H1 (cell line): ENCODE measurements around the gene PRSS36. TPM values are rescaled to one million over a fixed set of nuclear protein-coding genes. Genes with fewer than 3 reads are reported as not detected.

Experiments
- CTCF ChIA-PET: fragments of 300-600 bp; sonication (Branson Sonifier 250); formaldehyde crosslinking; loops from one replicate; lab custom pipeline; 2021; ENCODE audit not compliant: partially characterized antibody; lab: Charles Lee
- POLR2A ChIA-PET: fragments of 300-600 bp; sonication (Branson Sonifier 250); formaldehyde crosslinking; loops from one replicate; lab custom pipeline; 2021; ENCODE audit warnings: inconsistent platforms; ENCODE audit not compliant: partially characterized antibody; lab: Charles Lee
- DNase-seq, 2 experiments: peaks; one replicate each; pipeline versions ENCODE4 v3.0.0 to v3.0.0-alpha.2; 2010 to 2022; ENCODE audit warnings: low spot score in 2 of 2, low read depth in 1 of 2, mixed read lengths in 1 of 2
- FAIRE-seq: peaks from 2 replicates; lab custom pipeline; 2011; peaks lifted over from hg19 to GRCh38; lab: Jason Lieb, UNC
- H2AFZ ChIP-seq: 2 replicates; pipeline ENCODE4 v1.8.1; 2012; ENCODE audit warnings: low read length, inconsistent platforms
- H2AK5ac ChIP-seq: 2 replicates; pipeline ENCODE4 v1.6.1; 2013; ENCODE audit warnings: low read depth, low read length
- H2BK120ac ChIP-seq: replicated peaks from 2 replicates; pipeline ENCODE3; 2013; ENCODE audit warnings: low read depth, low read length, inconsistent platforms
- H2BK12ac ChIP-seq: 2 replicates; pipeline ENCODE4 v1.6.1; 2013; ENCODE audit warnings: low read depth, low read length
- H2BK15ac ChIP-seq: 2 replicates; pipeline ENCODE4 v1.6.1; 2013; ENCODE audit warnings: low read length
- H2BK20ac ChIP-seq: 2 replicates; pipeline ENCODE4 v1.6.1; 2013; ENCODE audit warnings: low read length
- H2BK5ac ChIP-seq: 2 replicates; pipeline ENCODE4 v1.6.1; 2013; ENCODE audit warnings: low read depth, low read length
- H3K14ac ChIP-seq: 2 replicates; pipeline ENCODE4 v1.6.1; 2013; ENCODE audit warnings: inconsistent platforms; ENCODE audit not compliant: insufficient read length
- H3K18ac ChIP-seq: 2 replicates; pipeline ENCODE4 v1.6.1; 2013; ENCODE audit warnings: low read length; ENCODE audit errors: extremely low read depth
- H3K23ac ChIP-seq: 2 replicates; pipeline ENCODE4 v1.6.1; 2013; ENCODE audit warnings: inconsistent platforms; ENCODE audit not compliant: insufficient read length
- H3K23me2 ChIP-seq: 2 replicates; pipeline ENCODE4 v1.6.1; 2013; ENCODE audit warnings: low read depth, low read length
- H3K27ac ChIP-seq: 2 replicates; pipeline ENCODE4 v1.6.1; 2011; ENCODE audit warnings: low read depth, low read length, inconsistent platforms
- H3K27me3 ChIP-seq, 4 experiments: replicated peaks in 1 of 4; 1 replicate in 1 of 4; 2 replicates in 3 of 4; pipeline versions ENCODE4 v1.6.1 to v1.8.1; 2011 to 2013; ENCODE audit warnings: low read length in 3 of 4, mild to moderate bottlenecking in 3 of 4, inconsistent platforms in 2 of 4, mixed read lengths in 2 of 4, moderate library complexity in 1 of 4; ENCODE audit not compliant: control insufficient read depth in 3 of 4, insufficient read depth in 3 of 4; ENCODE audit errors: extremely low read depth in 1 of 4
- H3K36me3 ChIP-seq, 4 experiments: 2 replicates each; pipeline versions ENCODE4 v1.6.1 to v1.8.1; 2011 to 2013; ENCODE audit warnings: mild to moderate bottlenecking in 4 of 4, low read length in 3 of 4, moderate library complexity in 2 of 4, control low read depth in 1 of 4, inconsistent platforms in 1 of 4; ENCODE audit not compliant: insufficient read depth in 4 of 4, control insufficient read depth in 2 of 4
- H3K4ac ChIP-seq: replicated peaks from 2 replicates; pipeline ENCODE3; 2013; ENCODE audit warnings: low read length, low read depth, mixed read lengths, inconsistent platforms; ENCODE audit not compliant: insufficient read length
- H3K4me1 ChIP-seq, 4 experiments: replicated peaks in 1 of 4; 1 replicate in 1 of 4; 2 replicates in 3 of 4; pipeline versions ENCODE4 v1.6.1 to v1.8.1; 2011 to 2013; ENCODE audit warnings: low read length in 3 of 4, inconsistent platforms in 2 of 4, mixed read lengths in 1 of 4; ENCODE audit not compliant: insufficient read depth in 4 of 4, control insufficient read depth in 3 of 4
- H3K4me2 ChIP-seq, 2 experiments: 2 replicates each; pipeline versions ENCODE4 v1.6.1 to v1.8.1; 2011 to 2013; ENCODE audit warnings: low read depth in 2 of 2, low read length in 2 of 2, control low read depth in 1 of 2, inconsistent platforms in 1 of 2, mild to moderate bottlenecking in 1 of 2; ENCODE audit not compliant: insufficient read depth in 1 of 2
- H3K4me3 ChIP-seq, 4 experiments: fragments of 200-600, 300-600 bp in 1 of 4; sonication (generic), shearing (Covaris generic), sonication (Bioruptor Twin) in 1 of 4; 2 replicates each; pipeline versions ENCODE4 v1.5.1 to v1.8.1; 2011 to 2016; ENCODE audit warnings: low read length in 4 of 4, low read depth in 3 of 4, control low read depth in 2 of 4, inconsistent platforms in 2 of 4, mild to moderate bottlenecking in 2 of 4, mixed read lengths in 1 of 4, moderate library complexity in 1 of 4; ENCODE audit not compliant: insufficient read depth in 2 of 4; ENCODE audit errors: extremely low read depth in 1 of 4
- H3K56ac ChIP-seq: replicated peaks from 2 replicates; pipeline ENCODE3; 2013; ENCODE audit warnings: low read depth, mild to moderate bottlenecking, mixed read lengths, low read length, inconsistent platforms; ENCODE audit not compliant: insufficient read length
- H3K79me1 ChIP-seq: 2 replicates; pipeline ENCODE4 v1.6.1; 2013; ENCODE audit warnings: low read depth, low read length, control low read depth
- H3K79me2 ChIP-seq, 2 experiments: 2 replicates each; pipeline versions ENCODE4 v1.6.1 to v1.8.1; 2012 to 2013; ENCODE audit warnings: low read length in 2 of 2, mild to moderate bottlenecking in 2 of 2, inconsistent platforms in 1 of 2; ENCODE audit not compliant: insufficient read depth in 2 of 2, control insufficient read depth in 1 of 2
- H3K9ac ChIP-seq, 4 experiments: replicated peaks in 1 of 4; 1 replicate in 1 of 4; 2 replicates in 3 of 4; pipeline versions ENCODE4 v1.6.1 to v1.8.1; 2011 to 2013; ENCODE audit warnings: low read depth in 3 of 4, low read length in 3 of 4, control low read depth in 2 of 4, mild to moderate bottlenecking in 2 of 4, moderate library complexity in 2 of 4, inconsistent platforms in 1 of 4; ENCODE audit errors: extremely low read depth in 1 of 4
- H3K9me3 ChIP-seq, 2 experiments: 2 replicates each; pipeline versions ENCODE4 v1.6.1 to v1.8.1; 2012 to 2013; ENCODE audit warnings: mild to moderate bottlenecking in 2 of 2, moderate library complexity in 2 of 2, control low read depth in 1 of 2, inconsistent platforms in 1 of 2, low read depth in 1 of 2, low read length in 1 of 2, mixed read lengths in 1 of 2; ENCODE audit not compliant: insufficient read depth in 2 of 2
- H4K20me1 ChIP-seq, 2 experiments: replicated peaks in 1 of 2; 2 replicates each; pipeline versions ENCODE3 to v1.8.1; 2011 to 2013; ENCODE audit warnings: inconsistent platforms in 2 of 2, low read length in 2 of 2, mild to moderate bottlenecking in 1 of 2; ENCODE audit not compliant: insufficient read depth in 2 of 2, control insufficient read depth in 1 of 2
- H4K5ac ChIP-seq: 2 replicates; pipeline ENCODE4 v1.6.1; 2013; ENCODE audit warnings: low read length, low read depth, mixed read lengths, inconsistent platforms; ENCODE audit not compliant: insufficient read length
- H4K8ac ChIP-seq: 2 replicates; pipeline ENCODE4 v1.8.0; 2013; ENCODE audit warnings: mild to moderate bottlenecking, moderate library complexity, low read length, inconsistent platforms; ENCODE audit not compliant: insufficient read depth; ENCODE audit errors: extremely low read depth
- H4K91ac ChIP-seq: replicated peaks from 2 replicates; pipeline ENCODE3; 2013; ENCODE audit warnings: low read length, mixed read lengths, inconsistent platforms; ENCODE audit not compliant: insufficient read length
- BRCA1 ChIP-seq: IDR thresholded peaks from 2 replicates; pipeline ENCODE4 v1.6.1; 2012; ENCODE audit warnings: low read depth, low read length, improper control_type of control experiment
- EZH2 ChIP-seq: fragments of 200-600 bp; sonication (generic); IDR thresholded peaks from 2 replicates; pipeline ENCODE4 v1.7.1; 2012; ENCODE audit warnings: low read depth, mild to moderate bottlenecking, moderate library complexity, low read length, inconsistent platforms; ENCODE audit not compliant: severe bottlenecking
- FOSL1 ChIP-seq: IDR thresholded peaks from 2 replicates; pipeline ENCODE4 v1.6.1; 2011; ENCODE audit warnings: mild to moderate bottlenecking, low read depth, low read length, moderate library complexity; ENCODE audit not compliant: insufficient read depth
- KDM1A ChIP-seq: fragments of 200-600, 300-600 bp; sonication (generic); IDR thresholded peaks from 2 replicates; pipeline ENCODE4 v1.7.1; 2016; ENCODE audit warnings: mild to moderate bottlenecking, low read length, borderline replicate concordance
- KDM5A ChIP-seq: fragments of 200-600 bp; IDR thresholded peaks from 2 replicates; pipeline ENCODE4 v1.7.1; 2012; ENCODE audit warnings: mild to moderate bottlenecking, low read length, inconsistent platforms, mixed read lengths
- RAD21 ChIP-seq, 2 experiments: IDR thresholded peaks in 1 of 2; conservative IDR thresholded peaks in 1 of 2; 2 replicates each; pipeline ENCODE4 v1.6.1; 2011; ENCODE audit warnings: low read depth in 2 of 2, low read length in 2 of 2, improper control_type of control experiment in 1 of 2, inconsistent platforms in 1 of 2, mild to moderate bottlenecking in 1 of 2, moderate library complexity in 1 of 2
- RBBP5 ChIP-seq: IDR thresholded peaks from 2 replicates; pipeline ENCODE4 v1.7.1; 2012; ENCODE audit warnings: low read depth, mild to moderate bottlenecking, inconsistent platforms, low read length, moderate library complexity, borderline replicate concordance
- SAP30 ChIP-seq: fragments of 300-600 bp; sonication (generic); IDR thresholded peaks from 2 replicates; pipeline ENCODE4 v1.7.1; 2012; ENCODE audit warnings: low read length, moderate library complexity, mild to moderate bottlenecking, inconsistent platforms; ENCODE audit not compliant: insufficient read depth, insufficient replicate concordance
- SP4 ChIP-seq: IDR thresholded peaks from 2 replicates; pipeline ENCODE4 v1.6.1; 2012; ENCODE audit warnings: low read length, inconsistent platforms
- YY1 ChIP-seq: IDR thresholded peaks from 2 replicates; pipeline ENCODE4 v1.6.1; 2011; ENCODE audit warnings: low read depth, mild to moderate bottlenecking, low read length
- WGBS, 2 experiments: shearing (Covaris generic) in 1 of 2; methylation state at CpG; one replicate each; pipeline versions ENCODE4 v1.1.6 to v1.1.7; 2013 to 2015; ENCODE audit warnings: low lambda C conversion rate in 2 of 2, mixed read lengths in 2 of 2, inconsistent platforms in 1 of 2, low coverage in 1 of 2, missing lambda C conversion rate in 1 of 2; ENCODE audit not compliant: insufficient replicate concordance in 2 of 2, insufficient coverage in 1 of 2, insufficient read length in 1 of 2; ENCODE audit errors: extremely low coverage in 1 of 2, missing lambda C conversion rate in 1 of 2; 5-methylcytosine and 5-hydroxymethylcytosine counted together
- polyA plus RNA-seq, 7 experiments: library from polyadenylated mRNA; depleted of rRNA in 3 of 7; stranded (reverse) in 5 of 7; unstranded in 2 of 7; fragments of >200 nt in 5 of 7; fragments of 200-250 nt in 2 of 7; gene quantifications; 1 replicate in 5 of 7; 2 replicates in 1 of 7; 4 replicates in 1 of 7; pipeline versions ENCODE4 v1.2.1 to v1.2.3, GENCODE V29; 2011 to 2013; ENCODE audit warnings: missing spikeins in 2 of 7, mixed read lengths in 2 of 7
- total RNA-seq: library from RNA; stranded (reverse); fragmentation: NEBNext Ultra II Directional; extraction: Animal tissue kit (Norgen Biotek cat#: 25700); gene quantifications from 2 replicates; pipeline ENCODE4 v1.2.1, GENCODE V29; 2021

PRSS36 gene
- total and polyA plus RNA-seq, 2 of the 8 experiments (the other 6 are each of a cell fraction or from before 2014, with no cell fraction given), result 1.3 to 1.9 TPM

DNA sequence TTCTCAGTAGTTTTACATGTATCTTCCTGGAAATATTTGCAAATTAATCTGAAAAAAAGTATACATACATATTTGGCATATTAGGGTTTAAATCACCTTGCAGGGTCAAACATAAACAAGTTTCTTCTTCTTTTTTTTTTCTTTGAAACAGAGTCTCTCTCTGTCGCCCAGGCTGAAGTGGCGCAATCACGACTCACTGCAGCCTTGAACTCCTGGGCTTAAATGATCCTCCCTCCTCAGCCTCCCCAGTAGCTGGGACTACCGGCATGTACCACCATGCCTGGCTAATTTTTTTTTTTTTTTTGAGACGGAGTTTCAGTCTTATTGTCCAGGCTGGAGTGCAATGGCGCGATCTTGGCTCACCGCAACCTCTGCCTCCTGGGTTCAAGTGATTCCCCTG is 17.4 kb upstream of the PRSS36 start:
- Histone ChIP-seq H3K4me3 (no peak overlapping the region), H3K79me2 (no peaks in the 10 kb centered on the region), H3K4me1 (peaks cover 0 to 3% (median 0%) of the 10 kb centered on the region in 4 experiments; a peak in 1 of 7 replicates), H4K20me1 (no peaks in the 10 kb centered on the region), H3K27ac (no peak overlapping the region), H3K27me3 (no peaks in the 10 kb centered on the region; a peak in 1 of 7 replicates), H3K4ac (no peak overlapping the region), H4K5ac (no peak overlapping the region), H3K23ac (no peak overlapping the region), H3K18ac (no peak overlapping the region), H3K9ac (no peak overlapping the region), H3K36me3 (no peaks in the 10 kb centered on the region), H2BK12ac (no peak overlapping the region), H3K4me2 (no peak overlapping the region), H2BK5ac (no peak overlapping the region), H3K9me3 (no peaks in the 10 kb centered on the region; a peak in 1 of 4 replicates), H2BK15ac (no peak overlapping the region), H3K79me1 (no peaks in the 10 kb centered on the region), H2AFZ (no peak overlapping the region), H2AK5ac (no peak overlapping the region), H4K91ac (no peak overlapping the region), H2BK120ac (no peak overlapping the region), H2BK20ac (no peak overlapping the region), H3K14ac (no peak overlapping the region), H4K8ac (no peak overlapping the region), H3K56ac (no peak overlapping the region), H3K23me2 (0 out of 2 replicates have a peak, but pooled peaks cover 3% of the 10 kb centered on the region)
- no peak for DNase-seq
- WGBS, 2 experiments, result 94% methylated on average over 7 of the region's 8 CpGs; no CpG with 5 or more reads in 1 of the 2 experiments
- POLR2A ChIA-PET, result interaction anchor here (2.0 to 6.5 kb wide), 2 partner anchors 12 to 23 kb away, joined by 6 to 62 read pairs; partner anchors contain the start of gene FUS
- CTCF ChIA-PET, result interaction anchor here (0.6 to 2.7 kb wide), 4 partner anchors 10 to 125 kb away, joined by 3 to 11 read pairs (median 4); no protein-coding TSS in a partner anchor
- TF ChIP-seq KDM5A, result no peak
- no peak for TF ChIP-seq BRCA1
- no peak for TF ChIP-seq SAP30
- TF ChIP-seq YY1, result no peak
- TF ChIP-seq SP4, result no peak
- TF ChIP-seq KDM1A, result no peak
- no peak for TF ChIP-seq RBBP5
- no peak for TF ChIP-seq EZH2
- no peak for TF ChIP-seq FOSL1
- no peak for TF ChIP-seq RAD21 (IDR thresholded peaks at IDR 0.05 in 1 of 2, conservative IDR thresholded peaks at IDR 0.05 in 1 of 2; ENCODE audit: low read depth in 2 of 2, low read length in 2 of 2)
- FAIRE-seq, result no peak
